Astrocyte of the cerebellum (primary cell): ENCODE measurements around the gene CA10.

Source experiments
- DNase-seq: peaks from one replicate; pipeline ENCODE4 v3.0.0-alpha.2; 2011; ENCODE audit warnings: low read depth
- H3K4me3 ChIP-seq: 2 replicates; pipeline ENCODE4 v1.5.1; 2011; ENCODE audit warnings: mild to moderate bottlenecking, low read depth, low read length, moderate library complexity
- CTCF ChIP-seq: IDR thresholded peaks from 2 replicates; pipeline ENCODE4 v1.5.1; 2012; ENCODE audit warnings: low read length, low read depth, moderate library complexity, mild to moderate bottlenecking; ENCODE audit errors: missing control alignments
- in situ Hi-C: cut with HindIII; loops from 2 replicates; pipeline ENCODE4 v1.10.0; 2017; ENCODE audit warnings: low sequenced_read_pairs

CA10 gene

GRCh38 chr17:52138752-52139151 is 19.8 kb downstream of the CA10 start:
- in situ Hi-C loops: no loop called here
- H3K4me3 ChIP-seq: no peak overlapping the region
- DNase-seq: no peak
- no peak for TF ChIP-seq CTCF

GRCh38 chr17:52138350-52138749 is 20.2 kb downstream of the CA10 start:
- no peak for DNase-seq
- in situ Hi-C loops: no loop called here
- no peak for TF ChIP-seq CTCF
- H3K4me3 ChIP-seq: no peak overlapping the region

GRCh38 chr17:52136166-52136565 is 22.3 kb downstream of the CA10 start:
- TF ChIP-seq CTCF: no peak
- H3K4me3 ChIP-seq: no peak overlapping the region
- no peak for DNase-seq
- in situ Hi-C loops: no loop called here

GRCh38 chr17:52134641-52135040 is 23.9 kb downstream of the CA10 start:
- H3K4me3 ChIP-seq: no peak overlapping the region
- no peak for DNase-seq
- TF ChIP-seq CTCF: no peak
- in situ Hi-C loops: no loop called here

- H3K4me3 ChIP-seq: no peak overlapping the region
- no peak for TF ChIP-seq CTCF
- in situ Hi-C loops: no loop called here
- no peak for DNase-seq
Measured at GRCh38 chr17:52128721-52129120, 29.8 kb downstream of the CA10 start.

- TF ChIP-seq CTCF: no peak
- no peak for DNase-seq
Measured at GRCh38 chr17:52124993-52125392, 33.5 kb downstream of the CA10 start.

GRCh38 chr17:52124561-52124960 is 34.0 kb downstream of the CA10 start:
- no peak for TF ChIP-seq CTCF
- in situ Hi-C loops: no loop called here
- H3K4me3 ChIP-seq: no peak overlapping the region
- no peak for DNase-seq

More at GRCh38 chr17:52124993-52125392, 33.5 kb downstream of the CA10 start:
- in situ Hi-C loops: no loop called here
- H3K4me3 ChIP-seq: no peak overlapping the region
